ENCODE data around the gene LSM12. TPM values are rescaled to one million over a fixed set of nuclear protein-coding genes. Genes with fewer than 3 reads are reported as not detected.

The LSM12 gene
- total and polyA plus RNA-seq, 10 donors, result 18.9 to 43.1 (median 27.9) TPM

DNA sequence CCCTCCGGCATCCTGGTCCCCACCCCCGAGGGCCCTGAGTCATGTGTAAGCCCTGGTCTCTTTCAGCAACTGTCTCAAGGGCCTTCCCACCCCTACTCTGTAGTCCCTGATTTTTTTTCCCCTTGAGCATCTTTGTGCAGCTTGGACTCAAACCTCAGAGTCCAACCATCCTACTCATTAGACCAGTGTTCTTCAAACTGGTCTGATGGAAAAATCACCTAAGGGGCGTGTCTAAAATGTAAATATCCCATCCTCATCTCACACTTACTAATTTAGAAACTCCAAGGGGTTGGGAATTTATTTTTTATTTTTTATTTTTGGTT lies 4.7 kb upstream of the LSM12 start:
- WGBS, 5 donors, result 5 to 11% (median 5%) methylated on average over 3 of the region's 3 CpGs
- Histone ChIP-seq H3K36me3 (peaks cover 0 to 30% (median 19%) of the 10 kb centered on the region in 6 donors), H3K4me1 (peaks cover 16 to 75% (median 38%) of the 10 kb centered on the region in 6 donors), H3K27ac (peak overlapping the region; percentile 79 to 93 (median 88)), H3K9me3 (no peaks in the 10 kb centered on the region), H3K4me3 (peak overlapping the region; percentile 60 to 96 (median 80)), H3K27me3 (replicated peaks in 1 of 7) (no peaks in the 10 kb centered on the region)
- TF ChIP-seq POLR2A (IDR thresholded peaks at IDR 0.05) (no peak), POLR2AphosphoS5 (IDR thresholded peaks at IDR 0.05) (no peak)
- TF ChIP-seq, protein P1, sequence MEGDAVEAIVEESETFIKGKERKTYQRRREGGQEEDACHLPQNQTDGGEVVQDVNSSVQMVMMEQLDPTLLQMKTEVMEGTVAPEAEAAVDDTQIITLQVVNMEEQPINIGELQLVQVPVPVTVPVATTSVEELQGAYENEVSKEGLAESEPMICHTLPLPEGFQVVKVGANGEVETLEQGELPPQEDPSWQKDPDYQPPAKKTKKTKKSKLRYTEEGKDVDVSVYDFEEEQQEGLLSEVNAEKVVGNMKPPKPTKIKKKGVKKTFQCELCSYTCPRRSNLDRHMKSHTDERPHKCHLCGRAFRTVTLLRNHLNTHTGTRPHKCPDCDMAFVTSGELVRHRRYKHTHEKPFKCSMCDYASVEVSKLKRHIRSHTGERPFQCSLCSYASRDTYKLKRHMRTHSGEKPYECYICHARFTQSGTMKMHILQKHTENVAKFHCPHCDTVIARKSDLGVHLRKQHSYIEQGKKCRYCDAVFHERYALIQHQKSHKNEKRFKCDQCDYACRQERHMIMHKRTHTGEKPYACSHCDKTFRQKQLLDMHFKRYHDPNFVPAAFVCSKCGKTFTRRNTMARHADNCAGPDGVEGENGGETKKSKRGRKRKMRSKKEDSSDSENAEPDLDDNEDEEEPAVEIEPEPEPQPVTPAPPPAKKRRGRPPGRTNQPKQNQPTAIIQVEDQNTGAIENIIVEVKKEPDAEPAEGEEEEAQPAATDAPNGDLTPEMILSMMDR (IDR thresholded peaks at IDR 0.05 in 8 of 11, conservative IDR thresholded peaks at IDR 0.05 in 3 of 11), result no peak
- no peak for DNase-seq
- intact Hi-C loops (cut with DNase I; ENCODE audit: low total_unique reads), result no loop called here

DNA sequence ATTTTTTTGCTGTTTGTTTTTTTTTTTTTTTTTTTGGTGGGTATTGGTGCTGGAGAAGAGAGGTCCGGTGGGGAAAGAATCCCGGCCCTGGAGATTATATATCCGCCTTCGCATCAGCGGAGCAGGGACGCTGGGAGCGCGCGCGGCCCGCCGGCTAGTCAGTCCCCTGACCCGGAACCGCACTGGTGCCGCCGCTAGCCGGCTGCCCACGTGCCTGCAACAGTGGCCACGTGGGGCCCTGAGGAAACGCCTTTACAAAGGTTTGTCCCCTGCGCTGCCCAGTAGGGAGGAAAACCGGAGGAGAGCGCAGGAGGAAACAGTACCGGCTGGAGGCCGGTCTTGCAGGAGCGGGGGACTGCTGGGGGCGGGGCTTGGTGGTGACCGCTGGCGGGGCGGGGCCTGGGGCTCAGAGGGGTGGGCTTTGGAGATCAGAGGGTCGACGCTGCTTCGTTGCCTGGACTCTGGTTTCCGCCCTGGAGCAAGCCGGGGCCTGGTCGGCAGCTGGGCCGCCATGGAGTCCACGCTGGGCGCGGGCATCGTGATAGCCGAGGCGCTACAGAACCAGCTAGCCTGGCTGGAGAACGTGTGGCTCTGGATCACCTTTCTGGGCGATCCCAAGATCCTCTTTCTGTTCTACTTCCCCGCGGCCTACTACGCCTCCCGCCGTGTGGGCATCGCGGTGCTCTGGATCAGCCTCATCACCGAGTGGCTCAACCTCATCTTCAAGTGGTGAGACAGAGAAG lies 4.2 kb upstream of the LSM12 start, which contains the start of gene G6PC3:
Gene G6PC3 (plus strand): TSS at position 281 of the 743 bp plus-strand sequence. CDS start 231 bp downstream, at position 512.
- intact Hi-C loops (cut with DNase I; ENCODE audit: low total_unique reads), result no loop called here
- Histone ChIP-seq H3K9me3 (no peaks in the 10 kb centered on the region), H3K4me1 (peaks cover 16 to 75% (median 38%) of the 10 kb centered on the region in 6 donors), H3K4me3 (peak within 1 kb of the TSS; percentile 60 to 96 (median 80)), H3K36me3 (peaks cover 0 to 24% (median 15%) of the 10 kb centered on the region in 6 donors), H3K27me3 (replicated peaks in 1 of 7) (no peaks in the 10 kb centered on the region), H3K27ac (peak within 1 kb of the TSS; percentile 79 to 93 (median 88))
- WGBS, 5 donors, result 0 to 1% (median 1%) methylated on average over 33 to 53 of the region's 53 CpGs
- TF ChIP-seq, protein P1 (IDR thresholded peaks at IDR 0.05 in 8 of 11, conservative IDR thresholded peaks at IDR 0.05 in 3 of 11), result peak in 3 of 11 experiments; percentile 20 to 33 (median 22)
- peak; percentile 96 for TF ChIP-seq POLR2AphosphoS5 (IDR thresholded peaks at IDR 0.05)
- peak in 1 of 3 donors; percentile 62 for TF ChIP-seq POLR2A (IDR thresholded peaks at IDR 0.05)
- DNase-seq, result peak; percentile 97

DNA sequence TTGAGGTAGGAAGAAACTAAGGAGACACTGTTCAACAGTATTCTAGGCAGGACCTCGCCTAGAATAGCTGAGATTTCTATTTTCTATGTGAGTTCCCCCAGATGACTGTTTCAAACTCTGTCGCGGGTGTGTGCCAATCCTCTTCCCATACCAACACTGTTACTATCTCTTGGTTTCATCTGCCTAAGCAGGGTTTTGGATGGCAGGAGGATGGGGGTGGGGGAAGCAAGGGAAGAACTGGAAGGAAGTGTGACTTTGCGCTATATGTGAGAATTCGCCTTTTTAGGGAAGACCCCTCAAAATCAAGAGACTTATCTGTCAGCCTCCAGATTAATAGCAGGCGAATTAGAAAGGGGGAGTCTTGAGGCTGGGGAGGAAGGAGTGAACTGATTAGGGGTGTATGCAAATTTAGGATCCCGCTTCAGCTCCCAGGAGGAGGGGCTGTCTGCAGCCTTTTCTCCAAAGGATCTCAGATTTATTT lies 3.5 kb upstream of the LSM12 start:
- no peak for DNase-seq
- Histone ChIP-seq H3K27me3 (replicated peaks in 1 of 7) (no peaks in the 10 kb centered on the region), H3K4me1 (peaks cover 19 to 79% (median 43%) of the 10 kb centered on the region in 6 donors), H3K36me3 (peaks cover 0 to 18% (median 8%) of the 10 kb centered on the region in 6 donors), H3K4me3 (peak overlapping the region; percentile 60 to 96 (median 80)), H3K9me3 (no peaks in the 10 kb centered on the region), H3K27ac (peak overlapping the region; percentile 79 to 93 (median 88))
- no peak for TF ChIP-seq POLR2A (IDR thresholded peaks at IDR 0.05)
- TF ChIP-seq, protein P1 (IDR thresholded peaks at IDR 0.05 in 8 of 11, conservative IDR thresholded peaks at IDR 0.05 in 3 of 11), result no peak
- no peak for TF ChIP-seq POLR2AphosphoS5 (IDR thresholded peaks at IDR 0.05)
- intact Hi-C loops (cut with DNase I; ENCODE audit: low total_unique reads), result no loop called here
- WGBS, 5 donors, result 8 to 18% (median 17%) methylated on average over 7 of the region's 7 CpGs

DNA sequence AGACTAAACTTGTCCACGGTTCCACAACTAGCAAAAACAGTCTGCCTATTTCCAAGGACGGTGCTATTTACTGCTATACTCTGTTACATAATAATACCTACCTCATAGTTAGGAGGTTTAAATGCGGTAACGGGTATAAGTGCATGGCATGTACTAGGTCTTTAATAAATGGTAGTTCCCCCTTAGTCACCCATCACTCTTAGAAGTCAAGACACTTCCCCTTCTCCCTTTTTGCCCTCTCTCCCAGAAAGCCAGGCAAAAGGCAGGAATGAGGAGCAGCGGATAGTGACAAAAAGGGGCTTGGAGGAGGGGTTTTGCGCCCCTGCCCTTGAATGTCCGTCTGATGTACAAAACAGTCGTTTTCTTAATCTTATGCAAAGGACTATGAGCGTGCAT lies 1.1 kb upstream of the LSM12 start:
- 71 to 91% (median 79%) methylated on average over 9 of the region's 9 CpGs for WGBS, 5 donors
- Histone ChIP-seq H3K9me3 (no peaks in the 10 kb centered on the region), H3K27me3 (replicated peaks in 1 of 7) (no peaks in the 10 kb centered on the region), H3K36me3 (peaks cover 0 to 21% (median 11%) of the 10 kb centered on the region in 6 donors), H3K4me3 (peak overlapping the region in 1 of 8 donors; percentile 78), H3K27ac (peak overlapping the region in 7 of 8 donors; percentile 89 to 96 (median 94)), H3K4me1 (peaks cover 23 to 89% (median 61%) of the 10 kb centered on the region in 6 donors)
- intact Hi-C loops (cut with DNase I; ENCODE audit: low total_unique reads), result no loop called here
- peak; percentile 54 for DNase-seq
- TF ChIP-seq POLR2AphosphoS5 (IDR thresholded peaks at IDR 0.05) (no peak), POLR2A (IDR thresholded peaks at IDR 0.05) (no peak)
- TF ChIP-seq, protein P1 (IDR thresholded peaks at IDR 0.05 in 8 of 11, conservative IDR thresholded peaks at IDR 0.05 in 3 of 11), result no peak

Measured in spleen (tissue), 11 donors.